ENCODE measurements around the gene CDC42BPA. TPM values are rescaled to one million over a fixed set of nuclear protein-coding genes. Genes with fewer than 3 reads are reported as not detected.

The CDC42BPA gene
- polyA plus RNA-seq, 3 donors: 0.20 to 0.45 (median 0.39) TPM

- Mint-ChIP-seq H3K36me3 (no peaks in the 10 kb centered on the region), H3K27me3 (ENCODE audit: low read depth in 3 of 3) (peaks cover 0 to 1% (median 0%) of the 10 kb centered on the region in 3 donors), H3K27ac (no peak overlapping the region), H3K4me3 (no peak overlapping the region), H3K9me3 (no peaks in the 10 kb centered on the region), H3K4me1 (no peaks in the 10 kb centered on the region)
- no peaks in the 10 kb centered on the region for H3K79me2 ChIP-seq (ENCODE audit: insufficient read depth, low read length)
- H3K4me3 ChIP-seq (replicated peaks in 1 of 3; ENCODE audit: low read depth in 2 of 3, low read length in 3 of 3): no peak overlapping the region
- H2AFZ ChIP-seq (ENCODE audit: insufficient read depth, low read depth, low read length, poor library complexity, severe bottlenecking): no peak overlapping the region
- H3K4me1 ChIP-seq (ENCODE audit: control insufficient read depth in 1 of 2, insufficient read depth in 2 of 2, low read length in 2 of 2): no peaks in the 10 kb centered on the region
- no peak for TF ChIP-seq CTCF (IDR thresholded peaks at IDR 0.05)
- no peak overlapping the region for H3K9ac ChIP-seq (ENCODE audit: insufficient read depth, low read length, poor library complexity, severe bottlenecking)
- H4K20me1 ChIP-seq (ENCODE audit: insufficient read depth, low read length): no peaks in the 10 kb centered on the region
- intact Hi-C loops (cut with micrococcal nuclease): no loop called here
- H3K9me3 ChIP-seq (replicated peaks in 1 of 2; ENCODE audit: control insufficient read depth in 1 of 2, insufficient read depth in 1 of 2, low read length in 2 of 2): no peaks in the 10 kb centered on the region
- no peak overlapping the region for H3K27ac ChIP-seq (ENCODE audit: low read depth in 1 of 2, low read length in 2 of 2)
- no peaks in the 10 kb centered on the region for H3K27me3 ChIP-seq (ENCODE audit: control insufficient read depth in 2 of 2, insufficient read depth in 2 of 2, low read length in 2 of 2)
- H3K4me2 ChIP-seq (replicated peaks; ENCODE audit: extremely low read depth, low read length, poor library complexity, severe bottlenecking): no peak overlapping the region
- no peaks in the 10 kb centered on the region for H3K36me3 ChIP-seq (replicated peaks in 1 of 2; ENCODE audit: control insufficient read depth in 1 of 2, insufficient read depth in 2 of 2, low read length in 2 of 2)
- DNase-seq: peak in 1 of 3 donors; percentile 3
- WGBS (ENCODE audit: insufficient coverage): 100% methylated on average over 1 of the region's 2 CpGs
Measured at GRCh38 chr1:227192163-227192562, 126.1 kb downstream of the CDC42BPA start.

GRCh38 chr1:227191607-227192006, 126.7 kb downstream of the CDC42BPA start:
- Mint-ChIP-seq H3K9me3 (no peaks in the 10 kb centered on the region), H3K27me3 (ENCODE audit: low read depth in 3 of 3) (peaks cover 0 to 1% (median 0%) of the 10 kb centered on the region in 3 donors), H3K27ac (no peak overlapping the region), H3K36me3 (no peaks in the 10 kb centered on the region), H3K4me1 (no peaks in the 10 kb centered on the region), H3K4me3 (no peak overlapping the region)
- WGBS (ENCODE audit: insufficient coverage): no CpG with 5 or more reads among the region's 2 CpGs
- intact Hi-C loops (cut with micrococcal nuclease): no loop called here
- H3K27me3 ChIP-seq (ENCODE audit: control insufficient read depth in 2 of 2, insufficient read depth in 2 of 2, low read length in 2 of 2): no peaks in the 10 kb centered on the region
- H2AFZ ChIP-seq (ENCODE audit: insufficient read depth, low read depth, low read length, poor library complexity, severe bottlenecking): no peak overlapping the region
- H3K9me3 ChIP-seq (replicated peaks in 1 of 2; ENCODE audit: control insufficient read depth in 1 of 2, insufficient read depth in 1 of 2, low read length in 2 of 2): no peaks in the 10 kb centered on the region
- H3K36me3 ChIP-seq (replicated peaks in 1 of 2; ENCODE audit: control insufficient read depth in 1 of 2, insufficient read depth in 2 of 2, low read length in 2 of 2): no peaks in the 10 kb centered on the region
- no peak overlapping the region for H3K4me2 ChIP-seq (replicated peaks; ENCODE audit: extremely low read depth, low read length, poor library complexity, severe bottlenecking)
- H4K20me1 ChIP-seq (ENCODE audit: insufficient read depth, low read length): no peaks in the 10 kb centered on the region
- no peak for TF ChIP-seq CTCF (IDR thresholded peaks at IDR 0.05)
- no peak for DNase-seq
- no peak overlapping the region for H3K9ac ChIP-seq (ENCODE audit: insufficient read depth, low read length, poor library complexity, severe bottlenecking)
- H3K4me3 ChIP-seq (replicated peaks in 1 of 3; ENCODE audit: low read depth in 2 of 3, low read length in 3 of 3): no peak overlapping the region
- H3K79me2 ChIP-seq (ENCODE audit: insufficient read depth, low read length): no peaks in the 10 kb centered on the region
- H3K27ac ChIP-seq (ENCODE audit: low read depth in 1 of 2, low read length in 2 of 2): no peak overlapping the region
- no peaks in the 10 kb centered on the region for H3K4me1 ChIP-seq (ENCODE audit: control insufficient read depth in 1 of 2, insufficient read depth in 2 of 2, low read length in 2 of 2)
